Psoas muscle (tissue), 8 donors: Measurements from ENCODE around the gene ATIC. TPM values are rescaled to one million over a fixed set of nuclear protein-coding genes. Genes with fewer than 3 reads are reported as not detected.

ENCODE experiments used
- ATAC-seq, 4 donors: fragments of 200-7000 bp; cut with Tn5 transposase; one replicate each; pipeline ENCODE4 v1.9.1; 2020; ENCODE audit warnings: moderate library complexity in 3 of 4, mild to moderate bottlenecking in 2 of 4
- DNase-seq, 2 donors: peaks; one replicate each; pipeline ENCODE4 v3.0.0-alpha.2; 2020
- H3K27ac ChIP-seq: fragments of 200-600 bp; one replicate; pipeline ENCODE4 v1.8.0; 2022
- H3K27me3 ChIP-seq, 3 donors: fragments of 200-600 bp in 1 of 3; one replicate each; pipeline versions ENCODE4 v1.6.1 to v1.8.0; 2013 to 2022; ENCODE audit warnings: low read length in 2 of 3, mild to moderate bottlenecking in 2 of 3, moderate library complexity in 1 of 3; ENCODE audit not compliant: insufficient read depth in 3 of 3
- H3K36me3 ChIP-seq, 2 donors: fragments of 200-600 bp in 1 of 2; one replicate each; pipeline versions ENCODE4 v1.6.1 to v1.8.0; 2013 to 2022; ENCODE audit warnings: low read depth in 1 of 2, mild to moderate bottlenecking in 1 of 2, moderate library complexity in 1 of 2; ENCODE audit not compliant: insufficient read depth in 1 of 2
- H3K4me1 ChIP-seq: fragments of 200-600 bp; one replicate; pipeline ENCODE4 v1.8.0; 2022
- H3K4me3 ChIP-seq: fragments of 200-600 bp; one replicate; pipeline ENCODE4 v1.8.0; 2022; ENCODE audit warnings: mild to moderate bottlenecking
- H3K9me3 ChIP-seq: fragments of 200-600 bp; one replicate; pipeline ENCODE4 v1.8.0; 2022
- CTCF ChIP-seq: fragments of 200-600 bp; IDR thresholded peaks from one replicate; pipeline ENCODE4 v1.8.0; 2022; ENCODE audit warnings: antibody characterized with exemption
- whole genome bisulfite sequencing, 3 donors: extraction: QIAGEN DNeasy Blood & Tissue Kit; methylation state at CpG; one replicate each; pipeline versions ENCODE4 v1.1.6 to v1.1.7; 2013; 5-methylcytosine and 5-hydroxymethylcytosine counted together
- intact Hi-C, 2 donors: fragments of 100-400 bp; cut with DNase I; formaldehyde crosslinking; loops; one replicate each; pipeline versions ENCODE4 v1.11.0 to v1.14.2; 2022
- long read RNA-seq, 2 donors: library from polyadenylated mRNA; unstranded; transcript quantifications; one replicate each; pipeline ENCODE4 v2.0.0, GENCODE V29; 2021
- polyA plus RNA-seq, 3 donors: library from polyadenylated mRNA; stranded (reverse); fragments of 200-250 nt; gene quantifications; one replicate each; pipeline ENCODE4 v1.2.3, GENCODE V29; 2013
- total RNA-seq, 4 donors: library from RNA; stranded (reverse); fragmentation: NEBNext Ultra II Directional in 2 of 4; extraction: Animal tissue kit (Norgen Biotek cat#: 25700) in 2 of 4; gene quantifications; one replicate each; pipeline versions ENCODE4 v1.2.1 to v1.2.4, GENCODE V29; 2021 to 2023
- donor health status: healthy with polysubstance abuse.
- donor health status: DM: no; HTN: no; CAD: no; lungs with moderate emphysema.
- donor health status: Bipolar disorder and iron deficiency.
- donor health status: healthy.
- donor health status: DM: yes; HTN: yes; CAD: no.
- donor health status: DM: no; HTN: no; CAD: no.
- donor health status: DM: no; HTN: no; CAD: no.
- donor health status: DM: yes; HTN: yes; CAD: no.

The ATIC gene
- total RNA-seq (10 to 100 TPM; 50.9 to 88.1 (median 74.4) TPM), polyA plus RNA-seq (100 to 1,000 TPM in 2 of 3 donors, 10 to 100 TPM in 1; 83.7 to 147 (median 101) TPM)
- long read RNA-seq, donor 1, transcript ATIC-201 (16 exons, 2,213 nt) = major isoform, 52 of 82 reads
- long read RNA-seq, donor 1, transcript ATIC-205 (15 exons, 2,275 nt) = minor isoform, 14 of 82 reads
- long read RNA-seq, donor 1, partial matches to known transcripts = 13 of 82 reads
- long read RNA-seq, donor 1, other reads (novel, unspliced or antisense) = 0 of 82 reads
- long read RNA-seq, donor 2, transcript ATIC-205 (15 exons, 2,275 nt) = minor isoform, 23 of 136 reads
- long read RNA-seq, donor 2, transcript ATIC-207 (16 exons, 2,187 nt) = minor isoform, 14 of 136 reads
- long read RNA-seq, donor 2, transcript ATIC-201 (16 exons, 2,213 nt) = major isoform, 69 of 136 reads
- long read RNA-seq, donor 2, partial matches to known transcripts = 19 of 136 reads
- long read RNA-seq, donor 2, other reads (novel, unspliced or antisense) = 11 of 136 reads

- DNase-seq = peak; percentile 94 to 95
- peak within 1 kb of the TSS; percentile 91 for H3K27ac ChIP-seq
- H3K4me1 ChIP-seq = peaks cover 8% of the 10 kb centered on the region
- peak; percentile 99 for ATAC-seq
- no peaks in the 10 kb centered on the region for H3K9me3 ChIP-seq
- peaks cover 0 to 29% of the 10 kb centered on the region in 2 donors for H3K36me3 ChIP-seq
- intact Hi-C loops = no loop called here
- peak within 1 kb of the TSS; percentile 89 for H3K4me3 ChIP-seq
- 0 to 1% (median 1%) methylated on average over 54 to 64 of the region's 64 CpGs for WGBS, 3 donors
- no peaks in the 10 kb centered on the region for H3K27me3 ChIP-seq
- TF ChIP-seq CTCF = no peak
These were observed at the start of gene ATIC for GRCh38 chr2:215311625-215312396. Gene ATIC, plus strand, starts transcription at chr2:215312059. Its CDS starts 84 bp downstream, at chr2:215312143.

GRCh38 chr2:215262303-215262702 is 49.6 kb upstream of the ATIC start:
- Histone ChIP-seq H3K4me1 (no peaks in the 10 kb centered on the region), H3K9me3 (no peaks in the 10 kb centered on the region), H3K36me3 (no peaks in the 10 kb centered on the region), H3K27ac (no peak overlapping the region), H3K27me3 (no peaks in the 10 kb centered on the region), H3K4me3 (no peak overlapping the region)
- no peak for TF ChIP-seq CTCF
- no peak for ATAC-seq
- no peak for DNase-seq
- intact Hi-C loops = no loop called here
- 91 to 95% (median 94%) methylated on average over 1 of the region's 1 CpG for WGBS, 3 donors

- Histone ChIP-seq H3K36me3 (no peaks in the 10 kb centered on the region), H3K9me3 (no peaks in the 10 kb centered on the region), H3K27me3 (no peaks in the 10 kb centered on the region), H3K4me3 (no peak overlapping the region), H3K4me1 (no peaks in the 10 kb centered on the region), H3K27ac (no peak overlapping the region)
- 67 to 73% (median 70%) methylated on average over 4 of the region's 4 CpGs for WGBS, 3 donors
- DNase-seq = no peak
- no peak for ATAC-seq
- intact Hi-C loops = no loop called here
- TF ChIP-seq CTCF = no peak
These were observed 49.0 kb upstream of the ATIC start for GRCh38 chr2:215262741-215263362.

- Histone ChIP-seq H3K9me3 (no peaks in the 10 kb centered on the region), H3K4me3 (no peak overlapping the region), H3K27me3 (no peaks in the 10 kb centered on the region), H3K27ac (no peak overlapping the region), H3K4me1 (no peaks in the 10 kb centered on the region), H3K36me3 (no peaks in the 10 kb centered on the region)
- no peak for TF ChIP-seq CTCF
- WGBS, 3 donors = 92 to 95% (median 92%) methylated on average over 4 of the region's 4 CpGs
- intact Hi-C loops = no loop called here
- ATAC-seq (no peak), DNase-seq (no peak)
These were observed 47.5 kb upstream of the ATIC start for GRCh38 chr2:215264374-215264773.
